Ureter (tissue), 1 donor: Measurements from ENCODE around the gene ARHGAP12. TPM values are rescaled to one million over a fixed set of nuclear protein-coding genes. Genes with fewer than 3 reads are reported as not detected.
"Not testable (repeated sequence)": the region's sequence is repeated elsewhere in the genome, so short reads cannot be mapped to it uniquely, and the experiment has no call there.

Experiments used
- DNase-seq: peaks from one replicate; pipeline ENCODE4 v3.0.0-alpha.2; 2020; ENCODE audit warnings: low spot score
- total RNA-seq: library from RNA; stranded (reverse); gene quantifications from one replicate; pipeline ENCODE4 v1.2.4, GENCODE V29; 2023
- donor health status: DM: yes; HTN: yes; CAD: no.

ARHGAP12 gene
- total RNA-seq, 1 donor from 2014 or later, result 47.2 TPM

GRCh38 chr10:31926160-31926559, 2.5 kb downstream of the ARHGAP12 start:
- DNase-seq, result no peak

GRCh38 chr10:31924833-31925232, 3.8 kb downstream of the ARHGAP12 start:
- DNase-seq, result no peak

- no peak for DNase-seq
Observed at GRCh38 chr10:31923389-31923788, 5.2 kb downstream of the ARHGAP12 start.

GRCh38 chr10:31921031-31921430, 7.6 kb downstream of the ARHGAP12 start:
- no peak for DNase-seq

GRCh38 chr10:31920538-31920937, 8.1 kb downstream of the ARHGAP12 start:
- DNase-seq, result no peak

- no peak for DNase-seq
Observed at GRCh38 chr10:31918671-31919409, 9.8 kb downstream of the ARHGAP12 start.

- DNase-seq, result no peak
Observed at GRCh38 chr10:31914370-31914769, 14.3 kb downstream of the ARHGAP12 start.

GRCh38 chr10:31912898-31913850, 15.5 kb downstream of the ARHGAP12 start:
- no peak for DNase-seq

GRCh38 chr10:31912289-31912688, 16.3 kb downstream of the ARHGAP12 start:
- DNase-seq, result no peak

GRCh38 chr10:31910016-31910415, 18.6 kb downstream of the ARHGAP12 start:
- no peak for DNase-seq

- DNase-seq, result no peak
Observed at GRCh38 chr10:31908157-31908556, 20.5 kb downstream of the ARHGAP12 start.

- DNase-seq, result no peak
Observed at GRCh38 chr10:31906039-31906438, 22.6 kb downstream of the ARHGAP12 start.

- DNase-seq, result no peak
Observed at GRCh38 chr10:31905586-31905985, 23.0 kb downstream of the ARHGAP12 start.

GRCh38 chr10:31902625-31903024, 26.0 kb downstream of the ARHGAP12 start:
- no peak for DNase-seq

- DNase-seq, result no peak
Observed at GRCh38 chr10:31897506-31897905, 31.1 kb downstream of the ARHGAP12 start.

GRCh38 chr10:31896968-31897384, 31.7 kb downstream of the ARHGAP12 start:
- no peak for DNase-seq

GRCh38 chr10:31895722-31896121, 32.9 kb downstream of the ARHGAP12 start:
- not testable (repeated sequence) for DNase-seq

- DNase-seq, result no peak
Observed at GRCh38 chr10:31888442-31888841, 40.2 kb downstream of the ARHGAP12 start.

GRCh38 chr10:31887850-31888249, 40.8 kb downstream of the ARHGAP12 start:
- DNase-seq, result no peak

- no peak for DNase-seq
Observed at GRCh38 chr10:31886885-31887284, 41.7 kb downstream of the ARHGAP12 start.

- no peak for DNase-seq
Observed at GRCh38 chr10:31885971-31886370, 42.7 kb downstream of the ARHGAP12 start.

GRCh38 chr10:31884386-31884785, 44.2 kb downstream of the ARHGAP12 start:
- no peak for DNase-seq

- DNase-seq, result no peak
Observed at GRCh38 chr10:31883397-31883796, 45.2 kb downstream of the ARHGAP12 start.
